GM19043 (cell line): Measurements from ENCODE around the gene MRPL50.

Source experiments
- ATAC-seq: cut with Tn5 transposase; IDR thresholded peaks from one replicate; pipeline ENCODE4 v1.9.1; 2021; ENCODE audit warnings: low read depth; ENCODE audit not compliant: unreplicated experiment

The MRPL50 gene

GRCh38 chr9:101350285-101350684 lies 48.1 kb downstream of the MRPL50 start:
- ATAC-seq: no peak

DNA sequence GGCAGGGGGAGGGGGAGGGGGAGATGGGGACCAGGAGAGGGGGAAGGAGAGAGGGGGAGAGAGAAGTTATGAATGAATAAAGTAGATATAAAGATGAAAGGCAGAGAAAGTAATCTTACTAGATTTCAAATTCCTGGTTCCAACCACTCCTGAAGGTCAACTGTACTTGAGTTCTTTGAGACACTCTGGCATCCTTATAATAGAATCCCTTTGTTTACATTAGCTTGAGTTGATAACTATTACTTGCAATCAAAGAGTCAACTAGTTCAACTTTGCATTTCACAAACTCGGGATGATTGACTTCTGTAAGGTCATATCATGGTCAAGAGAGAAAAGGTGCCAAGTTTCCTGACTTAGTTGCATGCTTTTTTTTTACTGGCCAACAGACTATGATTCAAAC lies 55.8 kb downstream of the MRPL50 start:
- ATAC-seq: no peak

DNA sequence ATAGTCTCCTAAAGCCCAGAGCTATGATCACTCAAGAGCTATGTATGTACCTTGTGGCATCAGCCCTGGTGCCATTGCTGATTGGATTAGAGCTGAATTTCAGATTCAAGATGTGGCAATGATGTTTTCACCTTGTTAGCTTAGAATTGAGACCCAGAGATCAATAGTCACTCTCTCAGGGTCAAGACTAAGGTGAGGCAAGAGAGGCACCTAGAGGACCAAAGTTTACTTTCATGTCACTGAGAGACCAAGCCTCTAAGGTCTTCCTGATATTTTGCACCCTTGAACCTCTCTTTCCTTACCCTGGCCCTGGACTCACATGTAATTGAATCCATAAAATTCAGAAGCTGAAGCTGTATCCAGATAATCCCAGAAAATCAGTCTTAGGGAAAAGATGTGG lies 56.5 kb downstream of the MRPL50 start:
- ATAC-seq: no peak
